ENCODE measurements around the gene APBA2.
"Not testable (repeated sequence)": the region's sequence is repeated elsewhere in the genome, so short reads cannot be mapped to it uniquely, and the experiment has no call there.

Gene APBA2

DNA sequence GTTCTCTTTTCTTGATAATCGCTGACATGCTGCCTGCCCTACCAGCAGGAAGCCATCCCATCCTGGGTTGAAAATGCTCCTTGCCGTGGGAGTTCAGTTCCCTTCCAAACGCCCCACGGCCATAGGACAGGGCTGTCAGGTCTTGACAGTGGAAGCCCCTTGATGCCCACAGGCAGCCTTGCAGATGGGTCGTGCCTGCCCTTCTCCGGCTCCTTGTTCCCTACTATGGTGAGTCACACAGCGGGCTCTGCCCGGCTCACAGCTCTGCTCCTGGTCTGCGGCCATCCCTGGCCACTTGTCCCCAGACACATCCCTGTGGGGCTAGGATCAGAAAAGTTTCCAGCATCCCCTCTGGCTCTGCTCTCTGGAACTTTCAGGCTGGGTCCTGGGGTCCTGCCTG lies 6.2 kb upstream of the APBA2 start:
- DNase-seq: no peak

DNA sequence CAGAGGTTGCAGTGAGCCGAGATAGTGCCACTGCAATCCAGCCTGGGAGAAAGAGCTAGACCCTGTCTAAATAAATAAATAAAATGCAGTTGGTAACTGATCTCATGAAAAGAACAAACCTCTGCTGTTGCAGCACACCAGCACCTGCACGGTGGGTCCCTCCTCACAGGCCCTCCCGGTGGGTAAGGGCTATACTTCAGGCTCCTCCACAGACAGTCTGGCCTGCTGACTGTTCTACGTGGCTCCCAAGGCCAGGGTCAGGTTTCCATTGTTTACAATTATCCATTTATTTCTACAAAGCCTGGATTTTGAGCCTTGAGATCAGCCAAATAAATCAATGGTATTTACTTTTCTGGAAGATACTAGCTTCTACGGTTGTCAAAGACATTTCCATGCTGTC lies 5.1 kb upstream of the APBA2 start:
- DNase-seq: no peak

GRCh38 chr15:28881170-28881569 lies 4.6 kb upstream of the APBA2 start:
- no peak for DNase-seq

DNA sequence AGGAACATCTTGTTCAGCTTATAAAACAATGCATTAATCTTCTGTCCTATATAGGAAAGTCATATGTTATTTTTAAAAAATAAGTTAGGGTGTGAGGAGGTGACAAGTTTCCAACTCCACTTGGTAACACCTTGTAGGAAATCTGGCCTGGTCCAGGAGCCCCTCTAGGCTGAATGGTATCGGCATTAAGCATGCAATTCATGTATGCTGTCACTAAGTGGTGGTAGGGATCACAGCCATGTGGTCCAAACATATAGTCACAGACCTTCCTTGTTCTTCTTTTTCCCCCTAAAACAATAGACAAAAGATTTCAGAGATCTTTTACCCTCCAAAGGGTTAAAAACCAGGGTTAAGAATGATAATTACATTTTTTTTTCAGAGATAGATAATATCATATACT lies 4.2 kb upstream of the APBA2 start:
- no peak for DNase-seq

GRCh38 chr15:28884151-28884940 lies 1.4 kb upstream of the APBA2 start:
- DNase-seq: no peak

- no peak for DNase-seq
Observed at GRCh38 chr15:28885128-28885629, 595 bp upstream of the APBA2 start.

DNA sequence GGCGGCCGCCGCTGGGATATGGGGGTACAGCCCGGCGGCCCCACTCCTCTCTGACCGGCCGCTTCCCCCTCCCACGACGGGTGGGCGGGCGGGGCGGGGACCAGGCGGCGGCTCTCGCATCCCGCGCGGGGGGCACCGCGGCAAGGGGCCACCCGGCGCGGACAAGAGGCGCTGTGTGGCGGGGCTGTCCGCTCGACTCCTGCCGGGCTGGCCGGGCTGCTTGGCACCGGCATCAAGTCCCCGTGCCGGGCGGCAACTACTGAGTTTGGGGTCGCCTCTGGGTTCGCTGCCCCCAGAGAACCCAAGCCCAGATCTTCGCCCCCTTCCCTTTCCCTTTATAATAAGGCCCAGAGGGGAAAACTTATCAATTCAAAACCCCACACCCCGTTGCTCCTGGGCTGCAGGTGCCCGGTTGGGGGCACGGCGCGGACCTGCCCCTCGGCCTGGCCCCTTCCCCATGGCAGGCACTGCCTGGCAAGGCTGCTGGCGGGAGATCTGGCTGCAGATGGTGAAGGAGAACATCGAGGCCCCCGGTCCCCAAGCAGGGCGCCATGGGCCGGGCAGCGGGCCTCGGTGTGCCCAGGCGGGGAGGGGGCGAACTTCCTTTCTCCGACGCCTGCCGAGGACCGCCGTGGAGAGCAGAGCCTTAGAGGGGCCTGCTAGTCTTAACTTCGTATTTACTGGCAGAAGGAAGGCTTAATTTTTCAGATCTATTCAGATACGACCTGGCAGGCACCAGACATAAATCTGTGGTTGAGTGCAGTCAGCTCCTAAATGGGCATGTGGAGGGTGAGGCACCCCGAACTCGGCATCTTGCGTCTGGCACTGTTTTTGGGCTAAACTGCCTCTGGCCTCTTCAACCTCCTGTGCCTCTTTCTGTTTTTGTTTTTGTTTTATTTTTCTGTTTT lies 911 bp downstream of the APBA2 start:
- no peak for DNase-seq

DNA sequence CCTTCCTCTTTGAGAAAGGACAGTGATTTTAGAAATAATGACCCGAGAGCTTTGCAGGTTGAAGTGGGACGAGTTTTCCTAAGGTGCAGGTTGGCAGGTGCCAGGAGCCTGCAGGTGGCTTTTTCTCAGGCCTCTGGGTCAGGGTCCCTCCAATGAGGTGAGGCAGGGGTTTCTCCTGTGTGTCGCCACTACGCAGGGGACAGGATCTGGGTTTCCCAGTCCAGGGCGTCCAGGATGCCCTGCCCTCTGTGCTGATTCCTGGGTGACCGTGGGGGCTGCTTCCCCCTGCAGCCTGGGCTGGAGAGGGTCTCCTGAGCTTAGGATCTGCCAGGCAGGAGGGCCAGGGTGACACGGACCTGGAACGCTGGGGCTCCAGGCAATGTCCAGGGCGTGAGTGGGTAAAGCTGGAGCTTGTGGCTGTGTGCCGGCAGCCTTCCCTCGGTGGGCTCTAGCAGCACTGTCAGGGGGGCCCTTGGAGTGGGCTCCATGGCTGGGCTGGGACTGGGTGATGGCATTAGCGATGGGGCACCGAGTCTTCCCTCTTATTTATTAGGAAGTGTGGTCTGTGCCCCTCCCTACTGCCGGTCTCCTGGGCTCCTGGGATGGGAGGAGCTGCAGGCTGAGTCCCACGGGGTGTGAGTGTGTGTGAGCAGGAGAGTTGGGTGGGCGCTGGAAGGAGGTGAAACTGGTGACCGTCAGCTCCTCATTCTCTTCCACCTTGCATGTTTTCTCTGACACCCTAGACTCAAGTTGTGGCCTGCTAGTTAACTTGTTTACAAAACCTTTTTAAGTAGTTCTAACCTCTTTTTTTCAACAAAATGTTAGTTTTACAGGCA lies 1.8 kb downstream of the APBA2 start:
- no peak for DNase-seq

DNA sequence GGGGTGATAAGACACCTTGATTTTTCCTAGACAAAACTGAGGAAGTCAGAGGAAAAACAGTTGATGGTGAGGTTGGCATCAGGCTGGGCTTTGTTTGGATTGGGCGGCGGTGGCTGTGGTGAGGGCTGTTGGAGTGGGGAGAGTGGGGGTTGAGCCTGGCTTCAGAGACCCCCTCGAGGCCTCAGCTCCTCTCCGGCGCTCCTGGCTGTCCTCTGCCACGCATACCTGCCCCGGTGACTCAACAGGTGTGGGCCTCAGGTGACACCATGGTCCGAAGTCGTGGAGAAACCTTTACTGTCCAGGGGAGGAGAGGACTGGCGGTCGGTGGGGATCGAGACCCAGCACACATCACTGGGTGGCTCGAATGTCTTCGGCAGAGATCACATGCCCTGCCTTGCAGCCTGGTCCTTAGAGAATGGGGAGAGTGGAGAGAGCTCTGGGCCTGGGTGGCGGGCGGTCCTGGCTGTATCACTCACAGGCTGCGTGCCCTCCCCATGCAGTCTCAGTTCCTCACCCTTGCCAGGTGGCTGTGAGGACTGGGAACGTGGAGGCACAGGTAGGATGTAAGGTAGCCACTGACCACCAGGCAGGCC lies 2.6 kb downstream of the APBA2 start:
- DNase-seq: no peak

DNA sequence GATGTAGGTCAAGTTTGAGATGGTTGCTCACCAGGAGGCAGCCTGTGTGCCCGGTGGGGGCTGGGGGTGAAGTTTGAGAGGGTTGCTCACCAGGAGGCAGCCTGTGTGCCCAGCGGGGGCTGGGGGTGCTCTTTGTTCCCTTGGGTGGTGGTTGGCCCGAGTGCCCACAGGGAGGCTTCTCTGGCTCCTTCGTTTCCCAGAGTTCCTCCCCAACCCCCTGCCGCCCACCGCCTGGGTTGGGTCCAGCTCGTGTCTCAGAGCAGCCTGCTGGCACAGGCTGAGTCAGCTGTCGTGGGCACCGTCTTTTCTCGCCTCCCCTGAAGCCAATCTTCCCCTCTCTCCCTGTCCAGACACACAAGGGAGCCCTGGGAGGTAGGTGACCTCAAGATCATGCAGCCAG lies 3.1 kb downstream of the APBA2 start:
- DNase-seq: no peak

DNA sequence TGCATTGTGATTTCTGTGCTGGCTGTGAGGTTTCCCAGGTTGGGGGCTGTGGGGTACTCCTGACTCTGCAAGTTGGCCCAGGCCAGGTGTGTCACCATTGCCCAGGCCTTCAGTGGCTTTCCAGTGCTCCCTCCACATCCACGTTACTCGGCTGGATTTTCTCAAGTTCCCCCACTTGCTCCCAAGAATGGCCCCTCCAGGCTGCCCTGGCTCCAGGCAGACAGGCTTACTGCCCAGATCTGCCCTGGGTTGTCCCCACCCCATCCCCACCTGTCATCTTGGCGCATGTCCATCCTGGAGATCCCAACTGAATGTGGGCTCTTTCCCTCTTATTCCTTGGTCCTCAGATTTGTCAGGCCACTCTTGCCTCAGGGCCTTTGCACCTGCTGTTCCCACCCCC lies 3.6 kb downstream of the APBA2 start:
- DNase-seq: no peak

DNA sequence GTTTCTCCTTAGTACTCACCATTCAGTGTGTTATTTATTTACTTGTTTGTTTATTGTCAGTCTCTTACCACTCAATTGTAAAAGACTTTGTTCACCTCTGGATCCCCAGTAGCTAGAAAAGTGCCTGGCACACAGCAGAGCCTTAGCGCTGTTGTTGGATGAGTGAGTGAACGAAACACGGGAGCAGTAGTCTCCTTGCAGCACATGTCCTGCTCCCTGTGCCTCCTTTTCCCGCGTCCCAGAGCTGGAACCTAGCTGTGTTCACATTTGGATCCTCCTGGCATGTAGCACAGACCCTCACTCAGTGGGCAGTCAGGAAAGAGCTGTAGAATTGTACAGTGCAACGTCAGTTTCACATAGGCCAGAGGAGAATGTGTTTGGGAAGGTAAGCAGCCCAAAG lies 4.1 kb downstream of the APBA2 start:
- not testable (repeated sequence) for DNase-seq

DNA sequence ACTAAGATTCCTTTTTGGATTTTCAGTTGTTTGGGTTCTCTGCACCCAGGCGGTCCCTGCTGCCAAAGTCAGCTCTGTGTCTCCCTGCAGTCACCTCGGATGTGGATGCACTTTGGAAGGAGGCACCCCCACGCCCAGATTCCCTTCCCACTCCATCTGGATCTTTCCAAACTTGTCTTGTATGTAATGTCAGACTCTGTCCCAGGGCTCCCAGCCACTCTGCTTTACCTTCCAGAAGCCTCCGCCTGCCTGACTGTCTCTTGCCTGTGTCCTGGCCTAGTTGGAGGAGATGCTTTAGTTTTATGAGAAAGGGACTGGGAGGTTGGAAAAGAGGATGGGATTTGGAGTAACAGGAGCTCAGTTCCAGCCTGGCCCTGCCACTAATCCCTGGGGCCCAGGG lies 4.5 kb downstream of the APBA2 start:
- DNase-seq: not testable (repeated sequence)

DNA sequence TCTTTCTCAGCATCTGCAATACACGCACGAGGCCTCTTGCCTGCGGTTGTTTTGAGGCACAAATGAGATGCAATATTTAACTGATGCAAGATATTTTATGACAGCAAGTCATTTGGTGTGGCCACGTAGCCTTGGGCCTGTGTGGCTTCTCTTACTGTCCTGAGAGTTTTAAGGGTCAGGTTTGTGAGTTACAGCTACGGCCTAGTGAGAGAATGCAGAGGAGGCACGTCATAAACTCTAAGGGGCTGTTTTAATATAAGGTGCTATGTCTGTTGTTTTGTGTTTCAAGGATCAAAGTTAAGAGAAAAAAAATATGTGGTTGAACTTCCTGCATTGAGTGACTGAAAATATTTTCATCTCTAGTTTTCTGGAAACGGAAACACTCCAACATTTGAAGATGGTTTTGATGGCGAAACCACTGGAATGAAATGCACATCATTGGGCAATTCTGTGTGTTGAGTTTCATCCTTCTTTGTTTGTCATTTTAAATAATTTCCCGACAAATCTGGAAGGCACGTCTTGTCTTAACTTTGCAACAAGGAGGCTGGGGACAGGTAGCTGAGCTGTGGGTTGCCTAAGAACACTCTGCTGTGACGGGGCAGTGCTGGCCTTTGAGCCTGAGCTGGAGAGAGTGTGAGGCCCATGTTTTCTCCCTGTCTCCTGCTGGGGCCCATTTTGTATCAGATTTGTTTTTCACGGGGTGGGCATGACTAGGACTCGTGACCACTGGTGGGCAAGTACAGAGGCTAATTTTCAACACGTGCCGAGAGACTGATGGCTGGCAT lies 5.1 kb downstream of the APBA2 start:
- no peak for DNase-seq

- no peak for DNase-seq
Observed at GRCh38 chr15:28891588-28891987, 5.8 kb downstream of the APBA2 start.

DNA sequence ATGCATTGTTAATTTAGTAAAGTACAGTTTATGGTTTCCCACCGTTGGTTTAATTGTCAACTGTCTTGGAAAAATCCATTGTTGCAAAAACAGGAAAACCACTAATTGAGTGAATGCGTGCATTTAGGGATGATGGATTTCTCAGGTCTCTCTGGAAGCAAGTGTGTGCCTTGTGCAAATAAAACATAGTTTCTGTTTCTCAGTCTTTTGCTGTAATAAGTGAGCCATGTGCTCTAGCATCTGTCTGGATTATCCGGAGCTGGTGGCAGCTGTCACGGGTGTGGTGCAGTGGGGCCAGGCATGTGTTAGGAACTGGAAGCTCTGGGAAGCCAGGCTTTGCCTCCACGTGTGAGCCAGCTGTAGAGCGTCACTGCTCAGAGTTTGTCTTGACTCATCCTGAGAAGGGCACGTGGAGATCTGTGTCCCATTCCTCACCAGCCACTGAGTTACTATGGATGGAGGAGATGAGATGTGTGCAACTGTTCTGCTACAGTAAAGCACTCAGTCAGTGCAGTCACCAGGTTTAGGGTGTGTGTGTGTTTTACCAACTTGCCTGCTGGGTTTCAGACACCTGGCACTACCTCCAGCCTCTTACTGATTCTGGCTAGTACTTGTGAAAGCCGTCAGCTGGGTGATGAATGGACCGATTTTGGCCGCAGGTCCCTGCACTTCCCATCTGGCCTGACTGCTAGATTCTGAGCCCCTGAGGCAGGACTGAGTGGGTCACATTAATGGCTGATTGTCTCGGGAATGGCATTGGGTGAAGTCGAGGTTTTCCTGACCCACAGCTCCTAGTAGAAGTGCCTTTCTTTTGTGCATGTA lies 7.2 kb downstream of the APBA2 start:
- DNase-seq: no peak

DNA sequence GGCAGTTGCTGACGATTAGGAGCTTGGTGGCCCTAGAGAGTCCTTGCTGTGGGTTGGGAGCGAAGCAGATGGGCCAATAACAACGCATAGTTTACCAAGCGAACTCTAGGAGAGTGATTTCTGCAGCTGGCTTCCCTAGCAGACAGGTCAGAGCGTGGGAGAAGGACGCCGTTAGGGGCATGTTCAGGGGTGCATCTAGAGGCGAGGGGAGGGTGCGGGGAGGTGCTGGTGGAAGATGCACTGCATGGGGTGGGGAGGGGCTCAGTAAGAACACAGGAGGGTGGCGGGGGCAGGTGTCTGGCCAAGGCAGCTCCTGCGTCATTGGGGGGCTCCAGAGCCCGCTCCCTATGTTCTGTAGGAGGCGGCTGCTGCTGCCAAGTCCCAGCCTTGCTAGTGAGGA lies 8.9 kb downstream of the APBA2 start:
- DNase-seq: no peak

- no peak for DNase-seq
Observed at GRCh38 chr15:28895146-28895545, 9.4 kb downstream of the APBA2 start.

DNA sequence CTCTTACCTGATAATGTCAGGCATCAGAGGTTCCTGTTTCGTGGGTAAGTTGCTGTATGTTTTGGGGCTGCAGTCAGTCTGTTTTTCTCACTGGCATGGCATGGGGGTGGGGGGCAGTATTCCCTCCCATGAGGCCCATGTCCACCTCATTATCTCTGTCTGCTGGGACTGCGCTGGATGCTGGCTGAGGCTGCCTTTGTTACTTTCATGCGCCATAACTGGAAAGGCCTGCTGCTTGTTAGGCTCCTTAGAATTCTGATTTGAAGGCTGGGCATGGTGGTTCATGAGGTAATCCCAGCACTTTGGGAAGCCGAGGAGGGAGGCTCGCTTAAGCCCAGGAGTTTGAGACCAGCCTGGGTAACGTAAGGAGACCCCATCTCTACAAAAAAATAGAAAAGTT lies 9.8 kb downstream of the APBA2 start:
- no peak for DNase-seq

GRCh38 chr15:28896951-28897350 lies 11.2 kb downstream of the APBA2 start:
- no peak for DNase-seq
